ENCODE measurements around the gene SLC45A2.
"Not testable (repeated sequence)": the region's sequence is repeated elsewhere in the genome, so short reads cannot be mapped to it uniquely, and the experiment has no call there.

SLC45A2 gene

DNA sequence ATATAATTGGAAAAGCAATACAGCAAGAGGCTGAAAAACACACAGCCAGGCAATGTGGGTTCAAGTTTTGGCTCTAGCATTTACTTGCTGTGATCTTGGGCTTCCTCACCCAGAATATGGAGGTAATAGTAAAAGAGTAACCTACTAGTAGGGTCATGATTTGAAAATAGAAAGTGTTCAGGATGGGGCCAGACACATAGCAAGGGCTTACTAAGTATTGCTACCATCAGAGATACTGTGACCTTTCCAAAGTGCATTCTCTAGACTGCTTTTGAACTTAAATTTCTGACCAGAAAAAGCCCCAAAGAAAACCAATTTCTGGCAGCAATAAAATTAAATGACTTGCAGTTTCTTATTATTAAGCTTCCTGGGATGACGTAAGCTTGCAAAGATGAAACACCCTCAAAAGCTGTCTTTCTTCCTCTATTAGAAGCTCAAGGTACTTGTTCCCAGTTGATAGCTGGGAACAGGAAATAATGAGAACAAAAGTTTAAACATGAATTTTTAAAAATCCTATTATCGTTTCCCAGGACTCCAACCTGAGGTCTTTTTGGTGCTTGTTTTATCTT lies 20.3 kb downstream of the SLC45A2 start:
- DNase-seq: no peak

DNA sequence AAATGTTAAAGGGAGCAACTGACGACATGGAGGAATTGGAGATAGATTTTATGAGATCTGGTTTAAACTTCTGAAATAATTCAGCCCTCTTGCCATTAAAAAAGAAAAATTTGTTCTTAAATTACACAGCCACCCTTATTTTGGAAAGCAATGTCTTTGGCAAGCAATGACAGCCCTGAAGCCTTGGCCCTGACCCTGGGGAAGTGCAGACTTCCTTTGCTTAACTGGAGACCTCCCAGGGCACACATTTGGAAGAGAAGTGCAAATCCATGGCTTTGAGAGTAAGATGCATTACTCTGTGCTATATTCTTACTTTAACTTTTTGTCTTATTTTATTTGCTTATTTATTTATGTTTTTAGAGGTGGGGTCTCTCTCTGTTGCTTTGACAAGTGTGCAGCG lies 26.3 kb downstream of the SLC45A2 start:
- DNase-seq: no peak

DNA sequence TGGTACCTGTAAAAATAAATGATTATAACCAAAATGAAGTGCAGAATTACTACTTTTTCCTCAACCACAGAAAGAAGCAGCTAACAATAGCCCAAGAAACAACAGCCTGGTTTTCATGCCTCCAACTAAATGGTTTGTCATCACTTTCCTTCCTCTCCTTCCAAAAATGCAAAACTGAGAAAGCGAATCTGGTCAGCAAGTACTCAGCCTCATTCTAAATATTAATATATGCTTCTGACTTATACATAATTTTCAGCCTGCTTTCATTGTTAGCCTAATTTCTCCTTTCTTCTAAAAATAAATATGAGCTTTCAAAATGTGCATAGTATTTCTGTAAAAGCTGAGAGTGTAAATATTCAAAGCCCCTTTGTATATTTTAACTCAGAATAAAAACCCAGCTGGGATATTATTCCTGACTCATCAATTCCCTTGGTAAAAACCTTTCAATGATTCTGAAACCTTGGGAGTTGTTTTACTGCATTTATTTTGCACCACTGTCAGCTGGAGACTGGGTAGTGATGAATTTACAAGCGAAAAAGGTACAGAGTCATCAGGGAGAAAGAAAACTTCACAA lies 26.8 kb downstream of the SLC45A2 start:
- no peak for DNase-seq

DNA sequence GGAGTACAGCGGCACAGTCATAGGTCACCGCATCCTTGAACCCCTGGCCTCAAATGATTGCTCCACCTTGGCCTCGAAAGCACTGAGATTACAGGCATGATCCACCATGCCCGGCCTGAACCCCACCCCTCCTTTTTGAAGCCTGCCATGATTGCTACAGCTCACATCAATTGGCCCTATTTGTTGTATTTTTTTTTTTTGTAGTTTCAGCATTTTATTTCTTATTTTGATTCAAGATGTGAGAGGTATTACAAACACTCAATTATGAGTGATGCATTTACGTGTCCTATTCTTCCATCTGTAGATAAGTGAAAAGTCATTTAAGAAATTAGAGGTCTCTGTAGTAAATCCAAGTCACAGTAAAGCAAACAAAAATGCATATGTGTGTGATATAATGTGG lies 32.3 kb downstream of the SLC45A2 start:
- not testable (repeated sequence) for DNase-seq

DNA sequence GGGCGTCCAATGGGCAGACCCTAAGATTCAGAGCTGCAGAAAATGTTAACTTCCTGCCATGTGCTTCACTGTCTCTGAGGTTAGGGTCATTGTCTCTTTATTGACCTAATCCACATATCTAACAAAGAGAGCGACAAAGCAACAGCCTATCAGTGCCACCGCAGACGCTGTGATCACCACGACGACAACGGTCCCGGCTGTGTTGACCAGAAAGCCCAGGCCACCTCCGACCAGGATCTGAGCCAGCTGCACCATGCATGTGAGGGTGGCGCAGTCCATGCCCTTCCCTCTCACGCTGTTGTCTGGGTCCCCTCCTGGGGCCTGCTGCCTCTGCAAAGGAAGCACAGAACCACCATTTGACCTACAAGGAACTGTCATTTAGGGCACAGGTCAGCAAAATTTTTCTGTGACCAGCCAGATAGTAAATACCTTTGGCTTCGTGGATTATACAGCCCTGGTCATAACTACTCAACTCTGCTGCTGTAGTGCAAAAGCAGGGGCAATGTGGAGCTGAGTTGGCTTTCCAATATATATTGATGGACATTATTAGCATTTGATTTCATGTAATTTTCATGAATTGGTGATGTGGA lies 39.9 kb downstream of the SLC45A2 start:
- no peak for DNase-seq

DNA sequence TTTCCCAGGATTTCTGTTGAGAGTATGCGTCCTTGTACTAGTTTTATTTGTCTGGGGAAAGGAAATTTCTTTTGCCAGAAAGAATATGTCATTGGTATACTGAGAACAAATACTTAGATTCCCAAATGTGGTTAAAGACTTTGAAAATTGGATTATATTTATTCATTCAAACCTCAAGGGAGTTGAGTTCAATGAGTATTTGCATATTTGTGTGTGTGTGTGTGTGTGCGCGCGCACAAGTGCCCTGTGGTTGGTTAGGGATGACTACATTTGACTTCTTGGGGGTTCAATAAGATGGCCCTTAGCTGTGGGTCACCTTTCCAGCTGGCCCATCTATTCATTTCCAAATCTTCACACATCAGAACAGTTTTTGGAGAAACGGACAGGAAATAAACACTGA lies 43.4 kb downstream of the SLC45A2 start:
- no peak for DNase-seq

DNA sequence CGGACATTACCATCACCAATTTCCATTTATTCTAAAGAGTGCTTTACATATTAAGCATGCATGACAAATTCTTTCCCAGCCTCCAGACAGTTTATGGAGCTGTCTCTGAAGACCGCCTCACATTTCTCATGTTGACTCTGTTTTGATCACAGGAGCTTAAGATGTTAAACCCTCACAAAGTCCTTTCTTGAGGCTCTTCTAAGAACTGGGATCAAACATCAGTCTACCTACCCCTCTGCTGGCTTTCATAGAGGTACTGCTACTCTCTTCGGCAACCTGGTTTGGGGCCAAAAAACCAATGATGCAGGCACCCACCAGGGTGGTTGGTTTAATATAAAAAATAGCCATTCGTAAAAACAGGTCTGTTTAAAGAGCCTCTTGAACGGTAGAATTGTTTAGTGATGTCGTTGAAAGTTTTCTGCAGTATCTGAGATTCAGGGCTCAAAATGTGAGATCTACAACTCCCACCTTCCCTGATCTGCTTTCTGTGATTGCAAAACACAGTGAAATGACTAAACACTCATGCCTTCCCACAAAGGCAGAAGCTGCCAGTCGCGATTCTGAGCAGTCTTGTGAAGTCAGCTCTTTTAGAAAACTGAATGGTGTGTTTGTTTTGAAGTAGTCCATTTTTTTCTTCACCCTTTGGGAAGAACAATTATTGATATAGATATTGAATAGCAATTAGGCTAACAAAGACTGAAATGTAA lies 44.8 kb downstream of the SLC45A2 start:
- no peak for DNase-seq

DNA sequence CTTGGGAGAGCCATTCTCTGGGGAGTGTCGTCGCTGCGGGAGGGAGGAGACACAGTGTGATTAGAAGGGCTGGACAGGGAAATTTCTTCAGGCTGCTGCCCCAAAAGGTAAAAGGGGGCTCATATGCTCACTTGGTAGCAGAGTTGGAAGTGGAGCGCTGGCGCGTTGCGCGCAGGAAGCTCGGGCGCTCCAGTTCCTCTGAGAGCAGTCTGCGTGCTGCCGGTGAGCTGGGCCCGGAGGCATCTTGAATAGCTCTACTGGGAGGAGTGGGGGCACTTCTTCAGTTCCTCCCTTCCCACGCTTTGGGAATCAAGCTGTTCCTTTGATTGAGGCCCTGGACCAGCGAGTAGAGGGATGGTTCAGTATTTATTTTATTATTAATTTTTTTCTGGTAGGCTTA lies 45.6 kb downstream of the SLC45A2 start:
- DNase-seq: no peak

DNA sequence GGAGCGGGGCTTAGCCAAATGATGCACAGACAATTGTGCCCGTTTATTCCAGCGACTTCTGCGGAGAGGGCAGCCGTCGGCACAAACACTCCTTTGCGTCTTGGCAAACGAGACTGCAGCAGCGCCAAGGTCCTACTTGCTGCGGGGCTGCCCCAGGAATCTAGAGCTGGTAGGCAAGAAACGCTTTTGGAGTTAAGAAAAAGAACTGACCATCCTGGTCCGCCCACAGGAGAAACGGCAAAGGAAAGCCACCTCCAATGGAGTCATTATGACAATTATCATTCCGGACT lies 46.0 kb downstream of the SLC45A2 start:
- no peak for DNase-seq

DNA sequence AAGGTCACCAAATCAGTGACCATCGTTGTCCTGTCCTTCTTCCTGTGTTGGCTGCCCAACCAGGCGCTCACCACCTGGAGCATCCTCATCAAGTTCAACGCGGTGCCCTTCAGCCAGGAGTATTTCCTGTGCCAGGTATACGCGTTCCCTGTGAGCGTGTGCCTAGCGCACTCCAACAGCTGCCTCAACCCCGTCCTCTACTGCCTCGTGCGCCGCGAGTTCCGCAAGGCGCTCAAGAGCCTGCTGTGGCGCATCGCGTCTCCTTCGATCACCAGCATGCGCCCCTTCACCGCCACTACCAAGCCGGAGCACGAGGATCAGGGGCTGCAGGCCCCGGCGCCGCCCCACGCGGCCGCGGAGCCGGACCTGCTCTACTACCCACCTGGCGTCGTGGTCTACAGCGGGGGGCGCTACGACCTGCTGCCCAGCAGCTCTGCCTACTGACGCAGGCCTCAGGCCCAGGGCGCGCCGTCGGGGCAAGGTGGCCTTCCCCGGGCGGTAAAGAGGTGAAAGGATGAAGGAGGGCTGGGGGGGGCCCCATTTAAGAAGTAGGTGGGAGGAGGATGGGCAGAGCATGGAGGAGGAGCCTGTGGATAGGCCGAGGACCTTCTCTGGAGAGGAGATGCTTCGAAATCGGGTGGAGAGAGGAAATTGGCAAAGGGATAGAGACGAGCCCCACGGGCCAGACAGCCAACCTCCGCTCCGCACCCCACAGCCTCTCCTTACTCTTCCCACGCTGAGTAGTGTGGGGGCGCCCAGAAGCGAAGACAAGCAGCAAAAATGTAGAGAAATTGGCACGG lies 46.6 kb downstream of the SLC45A2 start:
- DNase-seq: no peak

DNA sequence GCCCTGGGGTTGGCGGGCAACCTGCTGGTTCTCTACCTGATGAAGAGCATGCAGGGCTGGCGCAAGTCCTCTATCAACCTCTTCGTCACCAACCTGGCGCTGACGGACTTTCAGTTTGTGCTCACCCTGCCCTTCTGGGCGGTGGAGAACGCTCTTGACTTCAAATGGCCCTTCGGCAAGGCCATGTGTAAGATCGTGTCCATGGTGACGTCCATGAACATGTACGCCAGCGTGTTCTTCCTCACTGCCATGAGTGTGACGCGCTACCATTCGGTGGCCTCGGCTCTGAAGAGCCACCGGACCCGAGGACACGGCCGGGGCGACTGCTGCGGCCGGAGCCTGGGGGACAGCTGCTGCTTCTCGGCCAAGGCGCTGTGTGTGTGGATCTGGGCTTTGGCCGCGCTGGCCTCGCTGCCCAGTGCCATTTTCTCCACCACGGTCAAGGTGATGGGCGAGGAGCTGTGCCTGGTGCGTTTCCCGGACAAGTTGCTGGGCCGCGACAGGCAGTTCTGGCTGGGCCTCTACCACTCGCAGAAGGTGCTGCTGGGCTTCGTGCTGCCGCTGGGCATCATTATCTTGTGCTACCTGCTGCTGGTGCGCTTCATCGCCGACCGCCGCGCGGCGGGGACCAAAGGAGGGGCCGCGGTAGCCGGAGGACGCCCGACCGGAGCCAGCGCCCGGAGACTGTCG lies 47.3 kb downstream of the SLC45A2 start:
- DNase-seq: no peak

DNA sequence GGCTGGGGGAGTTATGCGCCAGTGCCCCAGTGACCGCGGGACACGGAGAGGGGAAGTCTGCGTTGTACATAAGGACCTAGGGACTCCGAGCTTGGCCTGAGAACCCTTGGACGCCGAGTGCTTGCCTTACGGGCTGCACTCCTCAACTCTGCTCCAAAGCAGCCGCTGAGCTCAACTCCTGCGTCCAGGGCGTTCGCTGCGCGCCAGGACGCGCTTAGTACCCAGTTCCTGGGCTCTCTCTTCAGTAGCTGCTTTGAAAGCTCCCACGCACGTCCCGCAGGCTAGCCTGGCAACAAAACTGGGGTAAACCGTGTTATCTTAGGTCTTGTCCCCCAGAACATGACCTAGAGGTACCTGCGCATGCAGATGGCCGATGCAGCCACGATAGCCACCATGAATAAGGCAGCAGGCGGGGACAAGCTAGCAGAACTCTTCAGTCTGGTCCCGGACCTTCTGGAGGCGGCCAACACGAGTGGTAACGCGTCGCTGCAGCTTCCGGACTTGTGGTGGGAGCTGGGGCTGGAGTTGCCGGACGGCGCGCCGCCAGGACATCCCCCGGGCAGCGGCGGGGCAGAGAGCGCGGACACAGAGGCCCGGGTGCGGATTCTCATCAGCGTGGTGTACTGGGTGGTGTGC lies 48.0 kb downstream of the SLC45A2 start, which contains the start of gene RXFP3:
Gene RXFP3, plus strand, starts transcription at position 6 of the 636 bp plus-strand sequence. Its CDS starts 355 bp downstream, at position 361.
- no peak for DNase-seq

DNA sequence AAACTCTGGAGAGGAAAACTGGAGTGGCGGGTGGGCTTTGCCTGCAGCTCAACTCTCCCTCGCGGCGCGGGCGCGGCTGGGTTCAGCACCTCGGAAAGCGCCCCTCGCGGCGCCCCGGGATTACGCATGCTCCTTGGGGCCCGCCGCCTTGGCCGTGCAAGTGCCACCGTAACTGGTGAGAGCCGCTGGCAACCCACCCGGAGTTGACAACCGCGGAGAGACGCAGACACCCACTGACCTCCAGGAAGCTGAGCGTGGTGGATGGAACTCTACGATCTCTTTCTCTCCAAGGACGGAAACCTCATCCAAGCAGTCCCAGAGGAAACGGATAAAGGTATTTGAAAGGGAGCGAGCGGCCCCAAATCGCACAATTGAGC lies 48.5 kb downstream of the SLC45A2 start:
- DNase-seq: no peak

DNA sequence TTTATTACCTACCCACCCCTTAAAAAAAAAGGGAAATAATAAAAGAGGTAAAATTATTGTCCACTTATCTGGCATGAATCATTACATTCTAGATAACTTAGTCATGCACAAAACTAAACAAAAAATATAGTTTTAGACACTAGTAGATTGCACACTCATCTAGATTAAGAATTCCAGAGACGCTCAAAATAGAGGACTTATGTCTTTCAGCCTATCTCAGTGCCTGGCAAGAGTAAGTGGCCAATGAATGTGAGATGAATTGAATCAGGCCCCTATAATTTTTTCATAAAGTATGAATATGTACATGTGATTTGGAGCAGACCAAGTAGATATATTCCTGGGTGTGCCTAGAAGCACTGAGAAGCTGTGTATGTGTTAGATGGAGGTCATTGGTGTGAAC lies 50.3 kb downstream of the SLC45A2 start:
- DNase-seq: no peak

DNA sequence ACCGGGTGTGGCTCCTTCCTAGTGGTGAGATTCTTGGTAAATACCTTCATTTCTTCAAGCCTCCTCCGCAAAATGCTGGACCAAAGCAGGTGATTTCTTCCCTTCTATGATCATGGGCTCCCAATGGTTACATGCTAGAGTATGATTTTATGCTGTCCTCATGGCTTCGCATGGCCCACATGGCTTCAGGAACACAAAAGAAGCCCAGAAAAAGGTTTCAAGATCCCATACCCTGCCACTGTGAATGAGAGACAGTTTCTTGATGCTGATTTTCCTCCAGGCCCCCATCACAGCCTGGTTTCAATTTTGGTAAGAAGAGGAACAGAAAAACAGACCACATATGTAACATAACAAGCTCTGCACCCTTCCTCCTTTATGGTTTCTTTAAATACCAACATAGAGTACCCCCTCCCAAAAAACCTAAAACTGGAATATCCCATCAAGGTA lies 50.7 kb downstream of the SLC45A2 start:
- no peak for DNase-seq

DNA sequence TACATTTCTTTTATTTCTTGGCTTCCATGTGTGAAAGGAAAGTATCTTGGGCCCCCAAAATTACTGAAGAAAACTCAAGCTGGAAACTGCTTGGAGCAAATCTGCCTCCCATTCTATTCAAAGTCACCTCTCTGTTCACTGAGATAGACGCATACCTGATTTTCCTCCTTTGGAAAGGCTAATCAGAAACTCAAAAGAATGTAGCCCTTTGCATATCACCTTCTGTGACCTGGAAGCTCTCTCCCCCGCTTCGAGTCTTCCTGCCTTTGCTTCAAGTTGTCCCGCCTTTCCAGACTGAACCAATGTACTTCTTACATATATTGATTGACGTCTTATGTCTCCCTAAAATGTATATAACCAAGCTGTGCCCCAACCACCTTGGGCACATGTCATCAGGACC lies 53.4 kb downstream of the SLC45A2 start:
- DNase-seq: no peak

DNA sequence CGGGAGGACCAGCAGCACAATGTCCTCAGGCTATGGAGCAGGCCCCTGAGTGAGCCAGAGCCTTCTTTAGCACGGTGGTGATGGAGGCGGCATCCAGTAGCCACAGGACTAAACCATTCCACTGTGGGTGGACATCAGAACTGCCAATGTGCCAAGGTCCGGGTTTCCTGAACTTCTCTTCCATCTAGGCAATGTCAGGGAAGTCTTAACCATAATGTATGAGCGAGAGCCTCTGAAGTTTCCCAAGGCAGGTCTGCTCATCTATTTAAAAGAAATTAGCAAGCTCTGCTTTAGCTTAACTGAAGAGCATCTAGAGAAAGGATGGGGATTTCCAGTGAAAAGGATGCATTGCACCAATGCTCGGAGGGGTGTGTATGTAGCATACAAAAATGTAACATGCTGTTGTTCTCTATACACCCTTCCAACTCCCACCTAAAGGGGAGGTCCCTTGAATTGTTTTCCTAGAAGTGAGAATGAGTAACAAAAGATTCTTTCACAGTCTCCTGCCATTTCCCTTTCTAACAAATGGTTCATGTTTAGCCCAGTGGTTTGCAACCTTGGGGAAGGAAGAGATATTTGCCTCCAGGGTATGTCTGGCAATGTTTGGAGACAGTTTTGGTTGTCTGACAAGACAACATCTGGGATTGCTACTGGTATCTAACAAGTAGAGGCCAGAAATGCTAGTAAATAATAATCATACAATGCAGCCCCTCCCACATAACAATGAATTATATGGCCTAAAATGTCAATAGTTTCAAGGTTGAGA lies 54.4 kb downstream of the SLC45A2 start:
- no peak for DNase-seq

DNA sequence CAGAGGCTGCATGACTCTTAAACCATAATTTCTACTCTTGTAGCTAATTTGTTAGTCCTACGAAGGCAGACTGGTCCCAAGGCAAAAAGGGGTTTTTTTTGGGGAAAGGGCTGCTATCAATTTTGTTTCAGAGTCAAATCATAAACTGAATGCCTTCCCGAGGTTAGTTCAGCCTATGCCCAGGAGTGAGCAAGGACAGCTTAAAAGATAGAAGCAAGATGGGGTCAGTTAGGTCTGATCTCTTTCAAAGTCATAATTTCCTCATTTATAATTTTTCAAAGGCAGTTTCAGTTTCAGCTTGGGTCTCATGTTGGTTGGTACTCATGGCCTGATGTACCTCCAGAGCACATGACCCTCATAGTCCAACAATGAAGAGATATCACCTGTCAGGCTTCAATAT lies 56.2 kb downstream of the SLC45A2 start:
- no peak for DNase-seq

DNA sequence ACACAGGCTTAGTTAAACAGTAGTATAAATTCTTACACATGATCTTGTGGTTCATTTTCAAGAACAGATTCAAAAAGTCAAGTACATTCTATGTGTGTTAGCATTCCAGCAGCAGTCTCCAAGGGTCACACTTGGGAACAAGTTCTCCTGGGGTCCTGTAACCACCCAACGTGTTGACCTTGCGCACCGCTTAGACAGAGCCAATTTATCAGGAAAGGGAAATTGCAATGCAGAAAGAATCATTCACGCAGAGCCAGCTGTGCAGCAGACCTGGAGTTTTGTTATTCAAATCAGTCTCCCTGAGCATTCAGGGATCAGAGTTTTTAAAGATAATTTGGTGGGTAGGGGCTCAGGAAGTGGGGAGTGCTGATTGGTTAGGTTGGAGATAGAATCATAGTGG lies 56.8 kb downstream of the SLC45A2 start:
- DNase-seq: no peak

DNA sequence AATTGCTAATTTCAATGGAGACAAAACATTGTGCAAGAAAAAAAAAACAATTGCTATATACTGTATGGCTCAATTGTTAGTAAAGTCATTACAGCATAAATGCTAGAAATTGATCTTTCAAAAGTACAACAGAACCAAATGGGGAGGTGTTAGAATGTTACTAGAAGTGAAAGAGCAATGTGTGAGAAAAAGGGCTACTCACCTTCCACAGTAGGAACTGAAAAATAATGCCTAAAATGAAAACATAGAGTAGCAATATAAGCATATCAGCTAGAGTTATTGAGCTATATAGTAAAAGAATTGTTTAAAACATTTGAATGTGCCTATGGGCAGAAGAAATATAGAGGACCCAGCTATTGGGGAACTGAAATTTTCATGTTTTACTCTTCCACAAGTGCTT lies 59.2 kb downstream of the SLC45A2 start:
- no peak for DNase-seq

DNA sequence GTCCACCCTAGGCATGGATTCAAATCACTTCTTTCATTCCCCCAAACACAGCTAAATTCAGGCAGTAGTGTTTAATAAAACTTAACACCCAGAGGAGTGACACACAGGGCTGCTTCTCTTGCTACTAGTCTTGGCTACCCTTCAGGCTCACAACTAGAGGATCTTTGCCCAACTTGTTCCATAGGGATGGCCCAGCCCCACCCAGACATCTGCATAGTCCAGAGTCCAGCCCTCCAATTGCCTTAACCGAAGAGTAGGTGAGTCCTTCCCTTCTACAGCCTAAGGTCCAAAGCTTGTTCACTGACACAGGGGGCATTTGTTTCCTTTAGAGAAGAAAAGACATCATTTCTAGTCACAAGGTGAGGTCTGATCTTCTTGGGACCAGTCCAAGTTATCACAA lies 63.5 kb downstream of the SLC45A2 start:
- DNase-seq: no peak

DNA sequence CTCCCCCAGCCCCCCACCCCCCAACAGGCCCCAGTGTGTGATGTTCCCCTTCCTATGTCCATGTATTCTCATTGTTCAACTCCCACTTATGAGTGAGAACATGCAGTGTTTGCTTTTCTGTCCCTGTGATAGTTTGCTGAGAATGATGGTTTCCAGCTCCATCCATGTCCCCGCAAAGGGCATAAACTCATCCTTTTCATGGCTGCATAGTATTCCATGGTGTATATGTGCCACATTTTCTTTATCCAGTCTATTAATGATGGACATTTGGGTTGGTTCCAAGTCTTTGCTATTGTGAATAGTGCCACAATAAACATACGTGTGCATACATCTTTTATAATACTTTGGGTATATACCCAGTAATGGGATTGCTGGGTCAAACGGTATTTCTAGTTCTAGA lies 69.6 kb downstream of the SLC45A2 start:
- DNase-seq: not testable (repeated sequence)

Data from GOT3 (cell line).